PC-3 (cell line): ENCODE measurements around the gene PTAFR.

Experiments
- EZH2phosphoT487 ChIP-seq: fragments of 300-600 bp; sonication (generic); IDR thresholded peaks from 2 replicates; pipeline ENCODE4 v1.6.1; 2018; ENCODE audit warnings: mild to moderate bottlenecking, antibody characterized with exemption, low read length, borderline replicate concordance
- TF ChIP-seq, protein P1 (sequence below): fragments of 300-600 bp; sonication (generic); conservative IDR thresholded peaks from 2 replicates; pipeline ENCODE4 v1.5.1; 2017; ENCODE audit warnings: antibody characterized with exemption, low read depth, mild to moderate bottlenecking, low read length

DNA sequence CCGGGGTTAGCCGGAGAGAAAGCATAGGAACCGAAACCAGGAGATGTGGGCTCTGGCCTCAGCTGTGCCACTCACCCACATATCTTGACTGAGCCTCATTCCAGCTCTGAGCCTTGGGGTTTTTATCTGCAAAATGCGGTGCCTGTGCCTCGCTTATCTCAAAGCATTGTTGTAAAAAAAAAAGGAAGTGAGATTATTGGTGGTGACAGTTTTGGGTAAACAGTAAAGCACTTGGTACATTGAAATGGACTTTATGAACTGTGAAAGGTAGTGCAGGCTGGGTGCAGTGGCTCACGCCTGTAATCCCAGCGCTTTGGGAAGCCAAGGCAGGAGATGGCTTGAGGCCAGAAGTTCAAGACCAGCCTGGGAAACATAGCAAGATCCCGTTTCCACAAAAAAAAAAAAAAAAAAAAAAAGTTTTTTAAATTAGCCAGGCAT is 3.8 kb downstream of the PTAFR start:
- TF ChIP-seq, protein P1, sequence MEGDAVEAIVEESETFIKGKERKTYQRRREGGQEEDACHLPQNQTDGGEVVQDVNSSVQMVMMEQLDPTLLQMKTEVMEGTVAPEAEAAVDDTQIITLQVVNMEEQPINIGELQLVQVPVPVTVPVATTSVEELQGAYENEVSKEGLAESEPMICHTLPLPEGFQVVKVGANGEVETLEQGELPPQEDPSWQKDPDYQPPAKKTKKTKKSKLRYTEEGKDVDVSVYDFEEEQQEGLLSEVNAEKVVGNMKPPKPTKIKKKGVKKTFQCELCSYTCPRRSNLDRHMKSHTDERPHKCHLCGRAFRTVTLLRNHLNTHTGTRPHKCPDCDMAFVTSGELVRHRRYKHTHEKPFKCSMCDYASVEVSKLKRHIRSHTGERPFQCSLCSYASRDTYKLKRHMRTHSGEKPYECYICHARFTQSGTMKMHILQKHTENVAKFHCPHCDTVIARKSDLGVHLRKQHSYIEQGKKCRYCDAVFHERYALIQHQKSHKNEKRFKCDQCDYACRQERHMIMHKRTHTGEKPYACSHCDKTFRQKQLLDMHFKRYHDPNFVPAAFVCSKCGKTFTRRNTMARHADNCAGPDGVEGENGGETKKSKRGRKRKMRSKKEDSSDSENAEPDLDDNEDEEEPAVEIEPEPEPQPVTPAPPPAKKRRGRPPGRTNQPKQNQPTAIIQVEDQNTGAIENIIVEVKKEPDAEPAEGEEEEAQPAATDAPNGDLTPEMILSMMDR = no peak
- no peak for TF ChIP-seq EZH2phosphoT487
